ENCODE results near the gene ABLIM1.

ABLIM1 gene

DNA sequence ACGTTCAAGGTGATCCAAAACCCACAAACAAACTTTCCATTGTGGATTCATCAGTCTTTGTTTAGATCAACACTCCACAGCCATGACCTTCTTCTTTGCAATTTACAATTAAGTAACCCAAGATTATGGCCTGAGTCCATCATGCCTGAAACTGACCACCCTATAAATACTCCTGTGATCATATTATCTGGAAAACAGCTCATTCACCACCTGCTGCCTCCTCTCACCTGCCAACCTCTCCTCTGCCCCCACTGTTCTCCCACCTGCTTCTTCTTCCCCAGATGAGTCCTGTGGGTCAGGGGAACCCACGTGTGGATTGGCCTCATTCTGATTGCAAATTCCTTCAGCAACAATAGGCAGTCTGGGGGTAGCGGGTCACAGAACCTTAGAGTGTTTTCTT lies 81.4 kb downstream of the ABLIM1 start:
- Histone ChIP-seq H2AFZ (ENCODE audit: low read length) (no peak overlapping the region), H3K9me3 (replicated peaks; ENCODE audit: insufficient read depth, low read length) (no peaks in the 10 kb centered on the region; the same call in 1 of the 2 replicates), H3K79me2 (ENCODE audit: low read length) (no peaks in the 10 kb centered on the region), H3K9me2 (replicated peaks; ENCODE audit: insufficient read depth, low read length) (no peaks in the 10 kb centered on the region), H4K20me1 (ENCODE audit: insufficient read depth, low read length) (no peaks in the 10 kb centered on the region), H3K4me1 (ENCODE audit: low read length) (no peaks in the 10 kb centered on the region), H3F3A (ENCODE audit: insufficient read depth, low read length) (no peaks in the 10 kb centered on the region), H3K9ac (ENCODE audit: low read length) (no peak overlapping the region), H3K27me3 (replicated peaks; ENCODE audit: insufficient read depth, low read length) (no peaks in the 10 kb centered on the region), H3K27ac (ENCODE audit: low read length) (no peak overlapping the region), H3K4me3 (ENCODE audit: low read length) (no peak overlapping the region), H3K36me3 (replicated peaks; ENCODE audit: insufficient read depth, low read length) (no peaks in the 10 kb centered on the region), H3K4me2 (ENCODE audit: low read depth, low read length) (no peak overlapping the region)
- DNase-seq, result no peak
- TF ChIP-seq EZH2 (optimal IDR thresholded peaks at IDR 0.05; ENCODE audit: low read depth, low read length), result no peak
- TF ChIP-seq, protein P1, sequence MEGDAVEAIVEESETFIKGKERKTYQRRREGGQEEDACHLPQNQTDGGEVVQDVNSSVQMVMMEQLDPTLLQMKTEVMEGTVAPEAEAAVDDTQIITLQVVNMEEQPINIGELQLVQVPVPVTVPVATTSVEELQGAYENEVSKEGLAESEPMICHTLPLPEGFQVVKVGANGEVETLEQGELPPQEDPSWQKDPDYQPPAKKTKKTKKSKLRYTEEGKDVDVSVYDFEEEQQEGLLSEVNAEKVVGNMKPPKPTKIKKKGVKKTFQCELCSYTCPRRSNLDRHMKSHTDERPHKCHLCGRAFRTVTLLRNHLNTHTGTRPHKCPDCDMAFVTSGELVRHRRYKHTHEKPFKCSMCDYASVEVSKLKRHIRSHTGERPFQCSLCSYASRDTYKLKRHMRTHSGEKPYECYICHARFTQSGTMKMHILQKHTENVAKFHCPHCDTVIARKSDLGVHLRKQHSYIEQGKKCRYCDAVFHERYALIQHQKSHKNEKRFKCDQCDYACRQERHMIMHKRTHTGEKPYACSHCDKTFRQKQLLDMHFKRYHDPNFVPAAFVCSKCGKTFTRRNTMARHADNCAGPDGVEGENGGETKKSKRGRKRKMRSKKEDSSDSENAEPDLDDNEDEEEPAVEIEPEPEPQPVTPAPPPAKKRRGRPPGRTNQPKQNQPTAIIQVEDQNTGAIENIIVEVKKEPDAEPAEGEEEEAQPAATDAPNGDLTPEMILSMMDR (IDR thresholded peaks at IDR 0.05; ENCODE audit: low read length), result no peak
- TF ChIP-seq EZH2phosphoT487 (IDR thresholded peaks at IDR 0.05; ENCODE audit: low read length), result no peak

GRCh38 chr10:114576132-114576487 lies 82.0 kb downstream of the ABLIM1 start:
- no peak overlapping the region for H3K9ac ChIP-seq (ENCODE audit: low read length)
- H3K9me3 ChIP-seq (replicated peaks; ENCODE audit: insufficient read depth, low read length), result no peaks in the 10 kb centered on the region; the same call in 1 of the 2 replicates
- no peaks in the 10 kb centered on the region for H3K9me2 ChIP-seq (replicated peaks; ENCODE audit: insufficient read depth, low read length)
- no peak overlapping the region for H3K4me2 ChIP-seq (ENCODE audit: low read depth, low read length)
- TF ChIP-seq EZH2phosphoT487 (IDR thresholded peaks at IDR 0.05; ENCODE audit: low read length) (no peak), EZH2 (optimal IDR thresholded peaks at IDR 0.05; ENCODE audit: low read depth, low read length) (no peak)
- TF ChIP-seq, protein P1 (IDR thresholded peaks at IDR 0.05; ENCODE audit: low read length), result no peak
- no peak overlapping the region for H2AFZ ChIP-seq (ENCODE audit: low read length)
- H3K4me1 ChIP-seq (ENCODE audit: low read length), result no peaks in the 10 kb centered on the region
- DNase-seq, result no peak
- H3F3A ChIP-seq (ENCODE audit: insufficient read depth, low read length), result no peaks in the 10 kb centered on the region
- H4K20me1 ChIP-seq (ENCODE audit: insufficient read depth, low read length), result no peaks in the 10 kb centered on the region
- H3K27me3 ChIP-seq (replicated peaks; ENCODE audit: insufficient read depth, low read length), result no peaks in the 10 kb centered on the region
- H3K27ac ChIP-seq (ENCODE audit: low read length), result no peak overlapping the region
- no peak overlapping the region for H3K4me3 ChIP-seq (ENCODE audit: low read length)
- no peaks in the 10 kb centered on the region for H3K79me2 ChIP-seq (ENCODE audit: low read length)
- no peaks in the 10 kb centered on the region for H3K36me3 ChIP-seq (replicated peaks; ENCODE audit: insufficient read depth, low read length)

DNA sequence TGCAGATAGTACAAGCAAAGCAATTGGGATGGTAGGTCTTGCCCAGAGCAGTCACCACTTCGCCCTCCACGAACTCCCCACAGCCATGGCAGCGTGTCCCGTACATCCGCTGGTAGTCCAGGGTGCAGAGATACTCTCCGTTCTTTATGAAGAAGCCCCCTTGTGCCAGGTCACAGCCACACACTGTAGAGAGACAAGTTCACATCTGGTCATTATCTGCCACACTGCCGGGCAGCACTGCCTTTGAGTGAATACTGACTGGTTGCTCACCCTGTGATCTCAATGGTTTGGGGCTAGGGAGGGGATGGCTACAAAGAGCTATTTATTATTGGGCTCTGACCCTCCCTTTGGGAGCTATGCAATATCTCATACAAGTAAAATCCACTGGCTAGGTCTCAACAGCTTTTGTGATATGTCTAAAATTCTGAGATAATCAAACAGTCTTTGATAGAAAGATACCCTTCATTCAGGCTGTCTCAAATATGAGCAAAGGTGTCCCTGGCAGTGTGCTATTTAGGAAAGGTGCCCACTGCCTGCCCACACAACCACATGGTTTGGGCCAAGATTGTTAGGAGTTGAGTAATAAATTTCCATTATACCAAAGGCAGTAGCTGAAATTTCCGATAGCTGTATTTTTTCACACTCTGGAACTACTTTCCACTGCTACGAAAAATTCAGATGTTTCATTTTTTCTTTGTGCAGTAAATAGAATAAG lies 82.5 kb downstream of the ABLIM1 start:
- H2AFZ ChIP-seq (ENCODE audit: low read length), result no peak overlapping the region
- H3K4me3 ChIP-seq (ENCODE audit: low read length), result no peak overlapping the region
- H4K20me1 ChIP-seq (ENCODE audit: insufficient read depth, low read length), result no peaks in the 10 kb centered on the region
- H3K9me2 ChIP-seq (replicated peaks; ENCODE audit: insufficient read depth, low read length), result no peaks in the 10 kb centered on the region
- no peak overlapping the region for H3K9ac ChIP-seq (ENCODE audit: low read length)
- H3K27me3 ChIP-seq (replicated peaks; ENCODE audit: insufficient read depth, low read length), result no peaks in the 10 kb centered on the region
- no peak for TF ChIP-seq EZH2 (optimal IDR thresholded peaks at IDR 0.05; ENCODE audit: low read depth, low read length)
- TF ChIP-seq, protein P1 (IDR thresholded peaks at IDR 0.05; ENCODE audit: low read length), result no peak
- no peak for TF ChIP-seq EZH2phosphoT487 (IDR thresholded peaks at IDR 0.05; ENCODE audit: low read length)
- no peaks in the 10 kb centered on the region for H3K4me1 ChIP-seq (ENCODE audit: low read length)
- H3K4me2 ChIP-seq (ENCODE audit: low read depth, low read length), result no peak overlapping the region
- no peak for DNase-seq
- H3K9me3 ChIP-seq (replicated peaks; ENCODE audit: insufficient read depth, low read length), result no peaks in the 10 kb centered on the region
- H3F3A ChIP-seq (ENCODE audit: insufficient read depth, low read length), result no peaks in the 10 kb centered on the region
- no peaks in the 10 kb centered on the region for H3K36me3 ChIP-seq (replicated peaks; ENCODE audit: insufficient read depth, low read length)
- no peak overlapping the region for H3K27ac ChIP-seq (ENCODE audit: low read length)
- no peaks in the 10 kb centered on the region for H3K79me2 ChIP-seq (ENCODE audit: low read length)

Measured in MM.1S (cell line).